Stimulated activated naive CD8-positive, alpha-beta T cell treated with anti-CD3 and anti-CD28 coated beads, Interleukin-15, Interleukin-2, amounts not matched to agents 100 U/mL and 50 U/mL, for 24 hours (primary cell): ENCODE data around the gene LCLAT1.
"Not testable (repeated sequence)": the region's sequence is repeated elsewhere in the genome, so short reads cannot be mapped to it uniquely, and the experiment has no call there.

ENCODE experiments used
- ATAC-seq: fragments of 150-1000 bp; cut with Tn5 transposase; one replicate; pipeline ENCODE4 v1.10.0; 2021
- DNase-seq: peaks from one replicate; pipeline ENCODE4 v3.0.0; 2021

Gene LCLAT1

DNA sequence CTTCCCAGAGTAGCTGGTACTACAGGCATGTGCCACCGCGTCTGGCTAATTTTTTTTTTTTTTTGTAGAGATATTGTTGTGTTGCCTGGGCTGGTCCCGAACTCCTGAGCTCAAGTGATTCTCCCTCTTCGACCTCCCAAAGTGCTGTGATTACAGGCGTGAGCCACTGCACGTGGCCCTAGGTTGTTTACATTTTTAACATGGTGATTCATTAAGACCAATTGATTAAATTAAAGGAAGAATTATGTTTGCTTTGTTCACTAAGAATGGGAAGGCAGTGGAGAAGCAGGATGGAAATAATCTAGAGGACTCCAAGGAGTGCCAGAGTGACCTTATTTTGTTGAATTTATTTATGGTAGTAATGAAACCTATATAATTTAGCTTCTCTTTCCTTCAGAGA lies 7.5 kb downstream of the LCLAT1 start:
- ATAC-seq (no peak), DNase-seq (no peak)

DNA sequence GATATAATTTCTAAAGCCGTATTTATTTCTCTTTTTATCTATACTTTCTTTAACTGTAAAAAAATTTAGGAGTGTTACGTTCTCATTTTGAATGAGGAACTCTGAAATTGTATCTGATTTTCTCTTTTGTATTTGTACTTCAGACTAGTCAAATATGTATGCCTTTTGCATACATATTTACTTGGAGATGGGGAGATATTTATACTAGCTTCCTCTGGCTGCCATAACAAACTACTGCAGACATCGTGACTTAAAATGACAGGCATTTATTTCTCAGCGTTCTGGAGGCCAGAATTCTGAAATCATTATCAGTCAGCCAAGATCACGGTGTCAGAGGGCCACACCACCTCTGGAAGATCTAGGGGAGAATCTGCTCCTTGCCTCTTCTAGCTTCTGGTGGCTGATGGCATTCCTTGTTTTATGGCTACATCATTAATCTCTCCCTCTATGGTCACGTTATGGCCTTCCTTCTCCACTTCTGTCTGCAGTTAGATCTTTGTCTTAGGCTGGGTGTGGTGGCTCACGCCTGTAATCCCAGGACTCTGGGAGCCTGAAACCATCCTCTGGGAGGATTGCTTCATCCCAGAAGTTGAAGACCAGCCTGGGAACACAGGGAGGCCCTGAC lies 8.2 kb downstream of the LCLAT1 start:
- DNase-seq (no peak), ATAC-seq (no peak)

DNA sequence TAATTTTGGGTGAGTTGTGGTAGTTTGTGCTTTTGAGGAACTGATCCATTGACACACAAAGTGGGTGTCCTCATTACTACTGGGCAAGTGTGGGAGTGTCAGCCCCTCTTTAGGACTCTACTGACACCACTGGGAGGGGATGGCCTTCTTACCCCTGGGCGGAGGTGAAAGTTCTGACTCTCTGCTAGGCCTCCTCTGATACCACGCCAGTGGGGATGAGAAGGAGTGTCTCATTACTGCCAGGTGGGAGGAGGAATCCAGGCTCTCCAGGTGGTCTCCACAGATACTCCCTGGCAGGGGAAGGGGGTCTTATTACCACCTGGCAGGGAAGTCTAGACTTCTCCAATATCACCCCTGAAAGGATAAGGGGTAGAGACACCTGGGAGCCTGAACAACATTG lies 9.1 kb downstream of the LCLAT1 start:
- peak; percentile 40 for ATAC-seq
- no peak for DNase-seq

DNA sequence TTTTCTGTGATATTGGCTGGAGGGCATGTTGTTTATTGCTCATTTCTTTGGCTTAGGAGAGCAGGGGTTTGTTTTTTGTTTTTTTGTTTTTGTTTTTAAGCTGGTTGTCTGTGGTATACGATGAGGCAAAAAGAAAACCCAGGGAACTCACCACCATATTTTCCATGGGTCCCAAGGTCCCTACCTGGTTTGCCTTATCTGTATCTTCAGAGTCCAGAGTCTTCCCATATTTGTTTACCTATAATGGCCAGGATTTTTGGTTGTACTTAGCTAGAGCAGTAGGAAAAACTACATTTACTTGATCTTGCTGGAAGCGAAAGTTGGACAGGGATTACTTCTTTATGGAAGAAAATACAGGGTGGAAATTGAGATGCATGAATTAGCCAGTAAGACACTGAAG lies 9.5 kb downstream of the LCLAT1 start:
- DNase-seq, result no peak

DNA sequence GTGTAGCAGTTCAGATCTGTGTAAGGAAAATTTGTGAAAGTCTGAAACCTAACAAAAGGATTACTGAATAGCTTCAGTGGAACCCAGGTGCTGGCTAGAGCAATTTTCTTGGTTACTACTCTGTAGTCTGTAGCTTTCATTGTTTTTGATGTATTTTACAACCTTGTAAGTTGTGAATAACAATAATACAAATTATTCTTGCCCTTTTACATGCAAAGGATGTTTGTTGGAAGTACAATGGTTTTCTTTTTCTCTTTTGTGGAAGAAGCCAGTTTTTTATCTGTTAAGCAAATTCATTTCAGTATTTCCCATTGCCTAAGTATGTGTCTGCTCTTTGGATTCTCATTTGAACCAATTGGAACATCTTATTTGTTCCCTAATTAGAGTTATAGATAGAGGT lies 10.2 kb downstream of the LCLAT1 start:
- ATAC-seq (no peak), DNase-seq (no peak)

More for the DNA sequence above, 9.5 kb downstream of the LCLAT1 start:
- no peak for ATAC-seq

- ATAC-seq, result no peak
- DNase-seq, result no peak
Observed at GRCh38 chr2:30459140-30459539, 12.1 kb downstream of the LCLAT1 start.

GRCh38 chr2:30462131-30462857 lies 15.2 kb downstream of the LCLAT1 start:
- ATAC-seq (no peak), DNase-seq (no peak)

DNA sequence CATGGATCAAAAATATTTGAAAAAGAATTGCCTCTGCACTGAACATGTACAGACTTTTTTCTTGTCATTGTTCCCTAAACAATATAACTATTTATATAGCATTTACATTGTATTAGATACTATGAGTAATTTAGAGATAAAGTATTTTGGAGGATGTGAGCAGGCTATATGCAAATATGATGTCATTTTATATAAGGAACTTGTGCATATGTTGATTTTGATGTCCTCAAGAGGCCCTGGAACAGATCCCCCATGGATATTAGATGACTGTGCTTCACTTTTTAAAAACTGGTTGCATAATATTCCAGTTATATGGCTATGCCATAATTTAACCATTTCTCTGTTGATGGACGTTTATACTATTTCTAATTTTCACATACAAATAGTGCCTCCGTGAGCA lies 16.5 kb downstream of the LCLAT1 start:
- no peak for ATAC-seq
- no peak for DNase-seq

GRCh38 chr2:30464544-30465170 lies 17.6 kb downstream of the LCLAT1 start:
- ATAC-seq (no peak), DNase-seq (no peak)

GRCh38 chr2:30465171-30465545 lies 18.1 kb downstream of the LCLAT1 start:
- ATAC-seq, result no peak

GRCh38 chr2:30466216-30466615 lies 19.2 kb downstream of the LCLAT1 start:
- ATAC-seq, result no peak
- DNase-seq, result no peak

More at GRCh38 chr2:30465171-30465545, 18.1 kb downstream of the LCLAT1 start:
- no peak for DNase-seq

DNA sequence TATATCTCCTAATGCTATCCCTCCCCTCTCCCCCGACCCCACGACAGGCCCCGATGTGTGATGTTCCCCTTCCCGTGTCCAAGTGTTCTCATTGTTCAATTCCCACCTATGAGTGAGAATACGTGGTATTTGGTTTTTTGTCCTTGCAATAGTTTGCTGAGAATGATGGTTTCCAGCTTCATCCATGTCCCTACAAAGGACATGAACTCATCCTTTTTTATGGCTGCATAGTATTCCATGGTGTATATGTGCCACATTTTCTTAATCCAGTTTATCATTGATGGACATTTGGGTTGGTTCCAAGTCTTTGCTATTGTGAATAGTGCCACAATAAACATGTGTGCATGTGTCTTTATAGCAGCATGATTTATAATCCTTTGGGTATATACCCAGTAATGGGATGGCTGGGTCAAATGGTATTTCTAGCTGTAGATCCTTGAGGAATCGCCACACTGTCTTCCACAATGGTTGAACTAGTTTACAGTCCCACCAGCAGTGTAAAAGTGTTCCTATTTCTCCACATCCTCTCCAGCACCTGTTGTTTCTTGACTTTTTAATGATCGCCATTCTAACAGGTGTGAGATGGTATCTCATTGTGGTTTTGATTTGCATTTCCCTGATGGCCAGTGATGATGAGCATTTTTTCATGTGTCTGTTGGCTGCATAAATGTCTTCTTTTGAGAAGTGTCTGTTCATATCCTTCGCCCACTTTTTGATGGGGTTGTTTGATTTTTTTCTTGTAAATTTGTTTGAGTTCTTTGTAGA lies 20.2 kb downstream of the LCLAT1 start:
- not testable (repeated sequence) for DNase-seq, ATAC-seq

DNA sequence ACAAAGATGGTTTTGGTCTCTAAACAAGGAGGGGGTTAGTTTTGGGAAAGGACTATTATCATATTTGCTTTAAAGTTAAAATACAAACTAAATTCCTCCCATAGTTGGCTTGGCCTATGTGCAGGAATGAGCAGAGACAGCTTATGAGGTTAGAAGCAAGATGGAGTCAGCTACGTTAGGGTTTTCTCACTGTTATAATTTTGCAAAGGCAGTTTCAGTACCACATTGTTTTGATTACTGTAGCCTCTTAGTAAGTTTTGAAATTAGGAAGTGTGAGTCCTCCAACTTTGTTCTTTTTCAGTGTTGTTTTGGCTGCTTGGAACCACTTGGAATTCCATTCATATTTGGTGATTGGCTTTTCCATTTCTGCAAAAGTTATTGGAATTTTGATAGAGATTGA lies 23.4 kb downstream of the LCLAT1 start:
- ATAC-seq, result no peak
- DNase-seq, result no peak

DNA sequence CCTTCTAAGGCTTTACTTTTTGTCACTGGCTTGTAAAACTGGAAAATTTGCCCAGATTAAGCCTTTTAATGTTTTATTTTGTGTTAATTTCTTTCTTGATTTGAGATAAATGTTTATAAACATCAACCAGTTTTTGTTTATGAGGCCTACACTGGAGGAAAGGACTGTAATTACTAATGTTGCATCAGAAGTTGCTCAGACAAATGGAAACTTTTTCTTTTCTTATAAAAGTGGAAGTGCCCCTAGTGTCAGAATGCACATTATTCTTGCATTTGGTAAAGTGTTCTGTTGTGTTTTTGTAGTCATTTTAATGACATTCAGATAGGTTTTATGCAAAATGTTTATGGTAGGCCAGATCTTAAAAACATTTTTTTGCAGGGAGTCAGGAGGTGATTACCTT lies 25.3 kb downstream of the LCLAT1 start:
- ATAC-seq, result no peak
- no peak for DNase-seq

DNA sequence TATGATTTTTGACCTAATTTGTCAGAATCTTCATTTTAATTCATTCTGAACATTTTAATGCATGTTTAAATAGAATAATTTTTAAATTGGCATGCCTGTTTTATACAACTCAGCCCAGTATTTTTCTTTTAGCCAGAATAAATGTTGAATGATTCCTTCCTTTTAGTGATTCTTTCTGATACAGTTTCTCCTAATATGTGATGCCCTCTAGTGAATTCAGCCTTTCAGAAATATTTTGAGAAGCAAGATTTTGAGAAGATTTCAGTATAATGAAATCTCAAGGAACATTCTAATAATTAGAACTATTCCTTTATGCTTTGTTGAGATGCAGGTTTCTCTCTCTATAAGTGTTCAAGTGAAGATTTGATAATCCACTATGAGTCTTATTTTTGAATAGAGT lies 28.5 kb downstream of the LCLAT1 start:
- ATAC-seq (no peak), DNase-seq (no peak)

DNA sequence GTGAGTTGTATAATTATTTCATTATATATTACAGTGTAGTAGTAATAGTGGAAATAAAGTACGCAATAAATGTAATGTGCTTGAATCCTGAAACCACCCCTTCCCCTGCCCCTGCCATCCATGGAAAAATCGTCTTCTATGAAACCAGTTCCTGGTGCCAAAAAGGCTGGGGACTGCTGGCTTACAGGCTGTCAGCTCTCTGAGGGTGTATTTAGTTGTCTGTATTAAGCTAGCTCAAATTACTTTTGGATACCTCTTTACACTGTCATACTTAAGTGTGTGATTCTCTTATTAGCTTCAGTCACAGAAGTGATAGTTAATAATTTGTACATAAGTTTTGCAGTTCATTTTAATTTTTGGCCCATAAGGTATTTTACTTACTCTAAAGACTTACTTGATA lies 29.6 kb downstream of the LCLAT1 start:
- ATAC-seq, result no peak
- DNase-seq, result no peak

DNA sequence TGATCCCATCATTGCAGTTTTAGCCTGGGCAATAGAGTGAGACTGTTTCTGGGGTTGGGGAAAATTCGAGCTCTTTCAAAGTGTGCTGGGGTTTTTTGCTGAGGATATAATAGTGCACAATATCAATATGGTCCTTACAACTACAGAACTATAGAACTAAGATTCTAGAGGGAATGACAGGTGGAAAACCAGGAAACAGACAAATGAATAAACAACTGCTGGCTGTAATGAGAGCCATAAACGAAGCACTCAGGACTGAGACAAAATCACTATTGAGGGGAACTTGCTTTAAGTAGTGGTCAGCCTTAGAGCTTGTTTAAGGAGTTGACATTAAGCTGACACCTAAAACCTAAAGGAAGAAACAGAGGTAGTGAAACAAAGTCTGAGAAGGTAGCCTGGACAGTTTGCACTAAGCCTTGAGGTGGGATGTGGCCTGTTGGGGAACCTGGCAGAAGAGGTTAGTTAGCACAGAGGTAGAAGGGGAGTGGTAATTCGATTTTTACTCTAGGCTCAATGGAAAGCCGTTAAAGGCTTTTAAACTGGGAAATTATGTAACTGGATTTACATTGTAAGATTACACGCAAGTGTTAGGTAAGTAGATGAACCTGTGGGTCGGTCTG lies 33.8 kb downstream of the LCLAT1 start:
- DNase-seq, result no peak
- no peak for ATAC-seq

- DNase-seq, result no peak
- ATAC-seq, result no peak
Observed at GRCh38 chr2:30481323-30481800, 34.3 kb downstream of the LCLAT1 start.

DNA sequence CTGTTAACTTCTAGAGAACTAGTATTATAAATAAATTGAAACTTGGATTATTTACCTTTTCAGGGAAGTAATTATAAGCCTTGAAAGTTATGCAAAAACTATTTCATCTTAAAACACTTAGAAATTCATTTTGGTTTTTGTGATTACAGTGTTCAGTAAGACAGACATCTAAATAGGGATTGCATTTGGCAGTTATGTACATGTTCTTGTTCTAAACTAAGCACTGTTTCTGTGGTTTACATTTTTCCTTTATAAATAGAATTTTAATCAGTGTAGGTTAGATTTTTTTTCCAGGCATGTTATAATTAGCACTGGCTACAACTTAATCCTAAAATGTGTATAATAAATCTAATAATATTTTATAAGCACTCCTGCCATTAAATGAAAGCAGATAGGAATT lies 35.0 kb downstream of the LCLAT1 start:
- ATAC-seq (no peak), DNase-seq (no peak)

- no peak for ATAC-seq
- no peak for DNase-seq
Observed at GRCh38 chr2:30484145-30484544, 37.1 kb downstream of the LCLAT1 start.

DNA sequence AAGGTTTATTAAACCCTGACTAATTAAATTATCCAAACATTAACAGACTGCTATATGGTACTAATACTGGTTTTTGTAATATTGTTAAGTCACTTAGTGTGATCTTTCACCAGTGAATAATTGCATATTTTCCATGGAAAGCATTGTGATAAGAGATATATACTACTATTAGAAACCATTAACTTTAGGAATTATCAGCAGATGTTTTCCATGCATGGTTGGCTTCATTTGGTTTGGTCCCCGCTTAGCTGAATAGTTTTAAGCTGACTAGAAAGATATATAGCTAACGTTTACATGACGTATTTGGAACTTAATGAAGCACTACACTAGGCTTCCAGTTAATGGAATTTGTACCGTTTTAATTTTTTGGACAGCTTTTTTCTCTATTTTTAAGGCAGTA lies 37.9 kb downstream of the LCLAT1 start:
- ATAC-seq, result no peak

GRCh38 chr2:30486655-30487054 lies 39.6 kb downstream of the LCLAT1 start:
- DNase-seq (no peak), ATAC-seq (peak; percentile 61)

More for the DNA sequence above, 37.9 kb downstream of the LCLAT1 start:
- no peak for DNase-seq
